K562 (cell line): Measurements from ENCODE around the gene LYST. TPM values are rescaled to one million over a fixed set of nuclear protein-coding genes. Genes with fewer than 3 reads are reported as not detected.

Source experiments
- ATAC-seq: fragments of 200-7000 bp; cut with Tn5 transposase; 3 replicates; pipeline ENCODE4 v1.9.1; 2020; ENCODE audit warnings: moderate library complexity
- BruUV-seq: library from RNA; stranded (reverse); fragments of 400-500 nt; replicated peaks from 2 replicates; lab custom pipeline; 2021; lab: Mats Ljungman, UMichigan
- CTCF ChIA-PET: fragments of 300-600 bp; formaldehyde crosslinking; extraction: SDS; loops from one replicate; lab custom pipeline; 2021; ENCODE audit warnings: low intra/inter-chr PET ratio; lab: Yijun Ruan, JAX
- POLR2A ChIA-PET: fragments of 300-600, 350-650 bp; sonication (Branson Sonifier 250); formaldehyde crosslinking; extraction: SDS; loops from one replicate; lab custom pipeline; 2021; ENCODE audit warnings: antibody characterized with exemption, inconsistent platforms; lab: Yijun Ruan, JAX
- DNase-seq, 4 experiments: peaks; one replicate each; pipeline versions ENCODE4 v3.0.0 to v3.0.0-alpha.2; 2011 to 2018; ENCODE audit warnings: low spot score in 3 of 4, mixed read lengths in 3 of 4; ENCODE audit errors: extremely low read depth in 1 of 4
- FAIRE-seq: peaks from 2 replicates; lab custom pipeline; 2011; peaks lifted over from hg19 to GRCh38; lab: Jason Lieb, UNC
- H2AFZ ChIP-seq: 2 replicates; pipeline ENCODE4 v1.6.0; 2011; ENCODE audit warnings: low read depth, low read length, control low read depth, inconsistent platforms
- H3K27ac ChIP-seq: fragments of 200-600 bp; 3 replicates; pipeline ENCODE4 v1.8.0; 2011; ENCODE audit warnings: low read depth, mild to moderate bottlenecking, control low read depth, inconsistent platforms, low read length, moderate library complexity, mixed read lengths; ENCODE audit errors: extremely low read depth
- H3K27me3 ChIP-seq, 2 experiments: fragments of 300-600 bp in 1 of 2; 2 replicates in 1 of 2; 3 replicates in 1 of 2; pipeline versions ENCODE4 v1.6.0 to v1.8.0; 2011; ENCODE audit warnings: inconsistent platforms in 2 of 2, low read length in 2 of 2, mild to moderate bottlenecking in 1 of 2, mixed read lengths in 1 of 2, moderate library complexity in 1 of 2; ENCODE audit not compliant: control insufficient read depth in 2 of 2, insufficient read depth in 2 of 2
- H3K36me3 ChIP-seq: fragments of 300-600 bp; 3 replicates; pipeline ENCODE4 v1.8.0; 2011; ENCODE audit warnings: mild to moderate bottlenecking, low read length, inconsistent platforms; ENCODE audit not compliant: control insufficient read depth, insufficient read depth
- H3K4me1 ChIP-seq, 2 experiments: fragments of 200-600 bp in 1 of 2; replicated peaks in 1 of 2; 2 replicates in 1 of 2; 3 replicates in 1 of 2; pipeline versions ENCODE4 v1.5.1 to v1.8.0; 2011; ENCODE audit warnings: inconsistent platforms in 2 of 2, low read length in 2 of 2, mild to moderate bottlenecking in 1 of 2, mixed read lengths in 1 of 2, moderate library complexity in 1 of 2; ENCODE audit not compliant: control insufficient read depth in 2 of 2, insufficient read depth in 2 of 2
- H3K4me2 ChIP-seq: 2 replicates; pipeline ENCODE4 v1.6.1; 2011; ENCODE audit warnings: low read length, control low read depth, inconsistent platforms, mixed read lengths; ENCODE audit not compliant: insufficient read depth
- H3K4me3 ChIP-seq: fragments of 200-600 bp; sonication (generic), shearing (Covaris generic); 2 replicates; pipeline ENCODE4 v1.5.1; 2016; ENCODE audit warnings: control low read depth, inconsistent platforms
- H3K79me2 ChIP-seq: fragments of 200-600 bp; 3 replicates; pipeline ENCODE4 v1.8.0; 2011; ENCODE audit warnings: low read length, inconsistent platforms; ENCODE audit not compliant: control insufficient read depth, insufficient read depth
- H3K9ac ChIP-seq, 2 experiments: 2 replicates each; pipeline versions ENCODE4 v1.6.0 to v1.6.1; 2011; ENCODE audit warnings: low read depth in 2 of 2, low read length in 2 of 2, control low read depth in 1 of 2, inconsistent platforms in 1 of 2, mild to moderate bottlenecking in 1 of 2, mixed read lengths in 1 of 2; ENCODE audit not compliant: insufficient read depth in 1 of 2
- H3K9me1 ChIP-seq: one replicate; pipeline ENCODE4 v1.6.0; 2011; ENCODE audit warnings: inconsistent platforms, mild to moderate bottlenecking, low read length, moderate library complexity; ENCODE audit not compliant: control insufficient read depth, insufficient read depth
- H3K9me3 ChIP-seq: replicated peaks from 2 replicates; pipeline ENCODE4 v1.5.1; 2011; ENCODE audit warnings: low read depth, low read length, inconsistent platforms; ENCODE audit not compliant: control insufficient read depth, insufficient read depth
- H4K20me1 ChIP-seq: replicated peaks from 2 replicates; pipeline ENCODE4 v1.6.1; 2011; ENCODE audit warnings: low read length, inconsistent platforms, mixed read lengths; ENCODE audit not compliant: control insufficient read depth, insufficient read depth
- CTBP1 ChIP-seq: fragments of 450-650 bp; IDR thresholded peaks from 2 replicates; pipeline ENCODE4 v1.6.1; 2016; ENCODE audit warnings: borderline replicate concordance
- FOXK2 ChIP-seq, 2 experiments: fragments of 450-650 bp; IDR thresholded peaks in 1 of 2; conservative IDR thresholded peaks in 1 of 2; 2 replicates each; pipeline ENCODE4 v1.6.1; 2016; ENCODE audit warnings: low read depth in 2 of 2, mild to moderate bottlenecking in 1 of 2
- HLTF ChIP-seq: fragments of 450-650 bp; IDR thresholded peaks from 2 replicates; pipeline ENCODE4 v1.6.1; 2016
- POLR3G ChIP-seq: IDR thresholded peaks from 2 replicates; pipeline ENCODE4 v1.6.1; 2011; ENCODE audit not compliant: insufficient read length, insufficient replicate concordance; ENCODE audit errors: extremely low read depth
- RAD21 ChIP-seq, 2 experiments: fragments of 250-450 bp in 1 of 2; fragments of 450-650 bp in 1 of 2; sonication (Bioruptor Pico) in 1 of 2; formaldehyde crosslinking in 1 of 2; IDR thresholded peaks in 1 of 2; conservative IDR thresholded peaks in 1 of 2; 2 replicates each; pipeline versions ENCODE4 v1.4.0 to v1.8.0; 2020 to 2022; ENCODE audit warnings: mild to moderate bottlenecking in 2 of 2, moderate library complexity in 1 of 2
- RBM17 ChIP-seq: fragments of 200-400 bp; formaldehyde crosslinking; IDR thresholded peaks from 2 replicates; pipeline ENCODE4 v1.6.1; 2017; ENCODE audit warnings: low read depth, mild to moderate bottlenecking, low read length, borderline replicate concordance
- SETDB1 ChIP-seq: IDR thresholded peaks from one replicate; pipeline ENCODE4 v1.6.1; 2012; ENCODE audit warnings: low read length, control low read depth, inconsistent platforms
- SOX6 ChIP-seq: fragments of 450-650 bp; IDR thresholded peaks from 2 replicates; pipeline ENCODE4 v1.6.1; 2014; ENCODE audit warnings: mild to moderate bottlenecking
- ZBED1 ChIP-seq: IDR thresholded peaks from 2 replicates; pipeline ENCODE4 v1.6.1; 2014
- ZFX ChIP-seq: sonication (generic); formaldehyde crosslinking; IDR thresholded peaks from 2 replicates; pipeline ENCODE4 v1.8.0; 2022; ENCODE audit warnings: mild to moderate bottlenecking, missing genetic modification reagents, moderate library complexity
- ZNF124 ChIP-seq: sonication (generic); formaldehyde crosslinking; IDR thresholded peaks from 2 replicates; pipeline ENCODE4 v1.8.1; 2022; ENCODE audit warnings: missing genetic modification reagents
- ZNF699 ChIP-seq: fragments of 250-450 bp; sonication (Bioruptor Pico); IDR thresholded peaks from 2 replicates; pipeline ENCODE4 v1.8.0; 2021; ENCODE audit warnings: mild to moderate bottlenecking, moderate library complexity; ENCODE audit not compliant: insufficient replicate concordance
- WGBS: fragments of 100-300 bp; shearing (Covaris generic); methylation state at CpG from one replicate; pipeline ENCODE4 v1.1.6; 2016; ENCODE audit warnings: low coverage, mixed read lengths; ENCODE audit not compliant: insufficient coverage; ENCODE audit errors: missing lambda C conversion rate; 5-methylcytosine and 5-hydroxymethylcytosine counted together
- in situ Hi-C: fragments of 300-500 bp; cut with MboI; formaldehyde crosslinking; loops from 4 replicates; pipeline ENCODE4 v1.15.0; 2018; ENCODE audit warnings: inconsistent platforms, mixed read lengths
- intact Hi-C: fragments of 100-400 bp; cut with micrococcal nuclease; formaldehyde crosslinking; loops from 2 replicates; pipeline ENCODE4 v1.14.2; 2022
- polyA plus RNA-seq, 8 experiments: library from polyadenylated mRNA; depleted of rRNA in 4 of 8; stranded (reverse) in 5 of 8; unstranded in 3 of 8; fragments of >200 nt; fragmentation: Nextera tagmentation in 2 of 8; fragmentation: Illumina TruSeq in 1 of 8; extraction: Ambion mirVana in 2 of 8; extraction: Trizol in 1 of 8; gene quantifications; 2 replicates each; pipeline versions ENCODE4 v1.2.1 to v1.2.3, GENCODE V29; 2011 to 2014; ENCODE audit warnings: inconsistent platforms in 1 of 8, missing spikeins in 1 of 8
- total RNA-seq, 7 experiments: library from RNA; depleted of rRNA in 6 of 7; stranded (reverse); fragments of >200 nt in 6 of 7; fragmentation: Illumina TruSeq in 2 of 7; extraction: Trizol in 2 of 7; gene quantifications; 2 replicates each; pipeline versions ENCODE4 v1.2.1 to v1.2.3, GENCODE V29; 2011 to 2021; ENCODE audit warnings: low replicate concordance in 1 of 7
- TF ChIP-seq, protein P1 (sequence below): fragments of 250-450 bp; sonication (Bioruptor Pico); IDR thresholded peaks from 2 replicates; pipeline ENCODE4 v1.8.0; 2022; ENCODE audit warnings: moderate library complexity, mild to moderate bottlenecking, inconsistent platforms
- TF ChIP-seq, protein P2 (sequence below), 2 experiments: fragments of 150-350 bp in 1 of 2; IDR thresholded peaks; 2 replicates each; pipeline ENCODE4 v1.6.1; 2012 to 2016; ENCODE audit warnings: low read depth in 2 of 2, low read length in 2 of 2, mild to moderate bottlenecking in 1 of 2, moderate library complexity in 1 of 2
- TF ChIP-seq, protein P3 (sequence below): fragments of 450-650 bp; conservative IDR thresholded peaks from 2 replicates; pipeline ENCODE4 v1.6.1; 2016; ENCODE audit warnings: missing genetic modification characterization, low read depth, mild to moderate bottlenecking, control low read depth, missing compliant biosample characterization

The LYST gene
- total and polyA plus RNA-seq, 9 of the 15 experiments (the other 6 are each of a cell fraction or from before 2014, with no cell fraction given) = 0.73 to 2.4 (median 1.4) TPM

DNA sequence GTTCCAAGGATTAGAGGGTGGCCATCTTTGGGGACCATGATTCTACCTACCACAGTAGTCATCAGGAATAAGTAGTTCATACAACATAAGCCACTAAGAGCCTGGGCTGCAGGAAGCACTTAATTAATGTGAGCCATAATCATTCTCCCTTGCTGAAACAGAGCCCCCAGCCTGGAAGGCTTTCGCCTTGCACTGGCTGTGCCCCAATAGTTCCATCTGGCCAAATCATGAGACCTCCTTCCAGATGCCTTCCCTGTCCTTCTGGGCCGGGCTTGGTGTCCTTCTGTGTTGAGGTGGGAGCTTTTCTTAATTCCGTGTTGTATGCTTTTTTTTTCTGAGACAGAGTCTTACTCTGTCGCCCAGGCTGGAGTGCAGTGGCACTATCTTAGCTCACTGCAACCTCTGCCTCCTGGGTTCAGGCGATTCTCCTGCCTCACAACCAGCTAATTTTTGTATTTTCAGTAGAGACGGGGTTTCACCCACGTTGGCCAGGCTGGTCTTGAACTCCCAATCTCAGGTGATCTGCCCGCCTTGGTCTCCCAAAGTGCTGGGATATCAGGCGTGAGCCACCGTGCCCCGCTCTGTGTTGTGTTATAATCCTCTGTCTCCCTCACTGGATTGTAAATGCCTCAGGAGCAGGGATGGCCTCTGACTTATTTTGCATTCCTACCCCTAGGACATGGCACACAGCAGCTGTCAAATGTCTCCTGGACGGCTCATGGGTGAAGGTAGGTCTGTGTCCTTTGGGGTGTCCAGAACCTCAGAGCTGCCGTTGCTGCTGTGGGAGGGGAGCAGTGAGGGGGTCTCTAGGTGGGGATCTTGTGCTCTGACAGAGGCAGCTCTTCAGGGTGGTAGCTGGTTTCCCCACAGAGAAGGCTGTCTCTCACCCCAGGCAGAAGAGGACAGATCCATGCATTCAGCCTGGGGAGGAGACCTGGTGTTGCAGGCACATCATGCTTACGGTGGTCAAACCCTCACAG, 227.2 kb downstream of the LYST start:
- no peak overlapping the region for H3K4me3 ChIP-seq
- H3K79me2 ChIP-seq = no peaks in the 10 kb centered on the region
- ATAC-seq (no peak), DNase-seq (no peak), FAIRE-seq (no peak)
- no peak overlapping the region for H2AFZ ChIP-seq
- no peaks in the 10 kb centered on the region for H3K9me1 ChIP-seq
- H3K9me3 ChIP-seq = no peaks in the 10 kb centered on the region
- CTCF ChIA-PET = no interaction called here
- TF ChIP-seq, protein P1, sequence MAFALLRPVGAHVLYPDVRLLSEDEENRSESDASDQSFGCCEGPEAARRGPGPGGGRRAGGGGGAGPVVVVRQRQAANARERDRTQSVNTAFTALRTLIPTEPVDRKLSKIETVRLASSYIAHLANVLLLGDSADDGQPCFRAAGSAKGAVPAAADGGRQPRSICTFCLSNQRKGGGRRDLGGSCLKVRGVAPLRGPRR (CRISPR knock-in tag) = no peak
- TF ChIP-seq, protein P2, sequence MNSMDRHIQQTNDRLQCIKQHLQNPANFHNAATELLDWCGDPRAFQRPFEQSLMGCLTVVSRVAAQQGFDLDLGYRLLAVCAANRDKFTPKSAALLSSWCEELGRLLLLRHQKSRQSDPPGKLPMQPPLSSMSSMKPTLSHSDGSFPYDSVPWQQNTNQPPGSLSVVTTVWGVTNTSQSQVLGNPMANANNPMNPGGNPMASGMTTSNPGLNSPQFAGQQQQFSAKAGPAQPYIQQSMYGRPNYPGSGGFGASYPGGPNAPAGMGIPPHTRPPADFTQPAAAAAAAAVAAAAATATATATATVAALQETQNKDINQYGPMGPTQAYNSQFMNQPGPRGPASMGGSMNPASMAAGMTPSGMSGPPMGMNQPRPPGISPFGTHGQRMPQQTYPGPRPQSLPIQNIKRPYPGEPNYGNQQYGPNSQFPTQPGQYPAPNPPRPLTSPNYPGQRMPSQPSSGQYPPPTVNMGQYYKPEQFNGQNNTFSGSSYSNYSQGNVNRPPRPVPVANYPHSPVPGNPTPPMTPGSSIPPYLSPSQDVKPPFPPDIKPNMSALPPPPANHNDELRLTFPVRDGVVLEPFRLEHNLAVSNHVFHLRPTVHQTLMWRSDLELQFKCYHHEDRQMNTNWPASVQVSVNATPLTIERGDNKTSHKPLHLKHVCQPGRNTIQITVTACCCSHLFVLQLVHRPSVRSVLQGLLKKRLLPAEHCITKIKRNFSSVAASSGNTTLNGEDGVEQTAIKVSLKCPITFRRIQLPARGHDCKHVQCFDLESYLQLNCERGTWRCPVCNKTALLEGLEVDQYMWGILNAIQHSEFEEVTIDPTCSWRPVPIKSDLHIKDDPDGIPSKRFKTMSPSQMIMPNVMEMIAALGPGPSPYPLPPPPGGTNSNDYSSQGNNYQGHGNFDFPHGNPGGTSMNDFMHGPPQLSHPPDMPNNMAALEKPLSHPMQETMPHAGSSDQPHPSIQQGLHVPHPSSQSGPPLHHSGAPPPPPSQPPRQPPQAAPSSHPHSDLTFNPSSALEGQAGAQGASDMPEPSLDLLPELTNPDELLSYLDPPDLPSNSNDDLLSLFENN (IDR thresholded peaks at IDR 0.05; ENCODE audit: low read depth in 2 of 2, low read length in 2 of 2) = no peak
- TF ChIP-seq RBM17 (no peak), ZFX (CRISPR knock-in tag) (no peak), FOXK2 (conservative IDR thresholded peaks at IDR 0.05 in 1 of 2, IDR thresholded peaks at IDR 0.05 in 1 of 2; ENCODE audit: low read depth in 2 of 2) (no peak), CTBP1 (no peak), SOX6 (no peak), ZNF699 (CRISPR knock-in tag) (no peak), ZNF124 (CRISPR knock-in tag) (no peak), POLR3G (no peak), HLTF (no peak), SETDB1 (no peak), RAD21 (CRISPR knock-in tag; conservative IDR thresholded peaks at IDR 0.05 in 1 of 2, IDR thresholded peaks at IDR 0.05 in 1 of 2) (no peak), ZBED1 (no peak)
- TF ChIP-seq, protein P3, sequence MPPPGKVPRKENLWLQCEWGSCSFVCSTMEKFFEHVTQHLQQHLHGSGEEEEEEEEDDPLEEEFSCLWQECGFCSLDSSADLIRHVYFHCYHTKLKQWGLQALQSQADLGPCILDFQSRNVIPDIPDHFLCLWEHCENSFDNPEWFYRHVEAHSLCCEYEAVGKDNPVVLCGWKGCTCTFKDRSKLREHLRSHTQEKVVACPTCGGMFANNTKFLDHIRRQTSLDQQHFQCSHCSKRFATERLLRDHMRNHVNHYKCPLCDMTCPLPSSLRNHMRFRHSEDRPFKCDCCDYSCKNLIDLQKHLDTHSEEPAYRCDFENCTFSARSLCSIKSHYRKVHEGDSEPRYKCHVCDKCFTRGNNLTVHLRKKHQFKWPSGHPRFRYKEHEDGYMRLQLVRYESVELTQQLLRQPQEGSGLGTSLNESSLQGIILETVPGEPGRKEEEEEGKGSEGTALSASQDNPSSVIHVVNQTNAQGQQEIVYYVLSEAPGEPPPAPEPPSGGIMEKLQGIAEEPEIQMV (tag) = no peak
- H3K4me2 ChIP-seq = no peak overlapping the region
- H3K36me3 ChIP-seq = no peaks in the 10 kb centered on the region
- 0 out of 2 replicates have a peak, but pooled peaks cover 4% of the 10 kb centered on the region for H4K20me1 ChIP-seq
- in situ Hi-C loops = no loop called here
- intact Hi-C loops = no loop called here
- H3K27me3 ChIP-seq = peaks cover 53 to 77% of the 10 kb centered on the region in 2 experiments
- POLR2A ChIA-PET = interaction anchor here (1.0 kb wide), 1 partner anchor 120 kb away, joined by 4 read pairs; no protein-coding TSS in a partner anchor
- H3K27ac ChIP-seq = no peak overlapping the region
- H3K4me1 ChIP-seq = peaks cover 0 to 5% of the 10 kb centered on the region in 2 experiments; a peak in 2 of 5 replicates
- no peak overlapping the region for H3K9ac ChIP-seq
- 1% methylated on average over 14 of the region's 14 CpGs for WGBS
- BruUV-seq = no TSS peak
